NCI-H460 (cell line): ENCODE data around the gene ATL2. TPM values are rescaled to one million over a fixed set of nuclear protein-coding genes. Genes with fewer than 3 reads are reported as not detected.
"Not testable (repeated sequence)": the region's sequence is repeated elsewhere in the genome, so short reads cannot be mapped to it uniquely, and the experiment has no call there.

Experiments used
- DNase-seq: peaks from one replicate; pipeline ENCODE4 v3.0.0-alpha.2; 2016; ENCODE audit warnings: low read depth; ENCODE audit errors: extremely low read depth
- total RNA-seq: library from RNA; depleted of rRNA; stranded (reverse); fragments of >200 nt; shearing (Covaris generic); gene quantifications from 2 replicates; pipeline ENCODE4 v1.2.3, GENCODE V29; 2014

The ATL2 gene
- total RNA-seq, 1 experiment from 2014 or later, result 138 TPM

DNA sequence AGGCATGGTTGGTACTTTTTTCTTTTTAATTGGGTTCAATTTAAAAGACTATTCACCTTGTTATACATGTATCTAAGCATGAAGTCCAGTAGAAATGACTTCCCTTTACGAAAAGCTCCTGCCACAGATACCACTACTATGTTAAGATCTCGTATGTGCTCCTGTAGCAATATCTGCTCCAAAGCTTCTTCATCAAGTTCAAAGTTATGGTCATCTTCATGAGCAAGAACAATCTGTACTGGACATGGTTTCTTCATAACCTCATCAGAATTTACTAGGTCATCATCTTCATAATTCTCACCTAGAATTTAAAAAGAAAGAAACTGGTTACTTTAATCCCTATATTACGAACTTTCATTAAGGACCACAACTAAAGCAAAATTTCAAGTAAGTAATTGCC, 33.9 kb downstream of the ATL2 start:
- DNase-seq, result no peak

DNA sequence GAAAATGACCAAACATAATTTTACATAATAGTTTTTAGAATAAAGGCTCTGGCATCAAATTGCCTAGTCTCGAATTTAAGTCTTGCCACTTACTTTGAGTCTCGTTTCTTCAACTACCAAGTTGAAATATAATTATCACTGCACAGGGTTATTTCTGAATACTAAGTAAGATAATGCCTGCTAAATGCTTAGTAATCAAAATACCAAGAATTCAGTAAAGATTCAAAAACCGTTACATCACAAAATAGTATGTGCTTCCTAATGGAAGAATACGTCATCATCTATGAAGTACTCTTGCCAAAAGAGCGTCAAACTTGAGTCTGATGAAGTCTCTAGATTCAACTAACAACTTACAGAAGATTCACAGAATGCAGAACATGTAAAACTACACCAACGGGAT, 40.5 kb downstream of the ATL2 start:
- no peak for DNase-seq

DNA sequence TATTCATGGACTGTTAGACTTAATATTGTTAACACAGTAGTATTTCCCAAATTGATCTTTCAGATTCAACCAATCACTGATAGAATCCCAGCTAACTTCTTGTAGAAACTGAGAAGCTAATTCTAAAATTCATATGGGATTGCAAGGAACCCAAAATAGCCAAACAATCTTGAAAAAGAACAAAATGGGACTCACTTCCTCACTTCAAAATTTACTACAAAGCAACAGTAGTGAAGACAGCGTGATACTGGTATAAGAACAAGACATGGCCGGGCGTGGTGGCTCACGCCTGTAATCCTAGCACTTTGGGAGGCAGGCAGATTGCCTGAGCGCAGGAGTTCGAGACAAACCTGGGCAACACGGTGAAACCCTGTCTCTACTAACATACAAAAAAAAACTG, 46.3 kb downstream of the ATL2 start:
- no peak for DNase-seq

DNA sequence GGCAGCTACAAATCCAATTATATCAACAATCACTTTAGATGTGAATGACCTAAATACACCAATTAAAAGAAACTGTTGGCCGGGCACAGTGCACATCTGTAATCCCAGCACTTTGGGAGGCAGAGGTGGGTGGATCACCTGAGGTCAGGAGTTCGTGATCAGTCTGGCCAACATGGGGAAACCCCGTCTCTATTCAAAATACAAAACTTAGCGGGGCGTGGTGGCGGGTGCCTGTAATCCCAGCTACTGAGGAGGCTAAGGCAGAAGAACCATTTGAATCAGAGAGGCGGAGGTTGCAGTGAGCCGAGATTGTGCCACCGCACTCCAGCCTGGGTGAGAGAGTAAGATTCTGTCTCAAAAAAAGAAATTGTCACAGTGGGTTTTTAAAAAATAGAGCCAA, 49.5 kb downstream of the ATL2 start:
- DNase-seq, result no peak

DNA sequence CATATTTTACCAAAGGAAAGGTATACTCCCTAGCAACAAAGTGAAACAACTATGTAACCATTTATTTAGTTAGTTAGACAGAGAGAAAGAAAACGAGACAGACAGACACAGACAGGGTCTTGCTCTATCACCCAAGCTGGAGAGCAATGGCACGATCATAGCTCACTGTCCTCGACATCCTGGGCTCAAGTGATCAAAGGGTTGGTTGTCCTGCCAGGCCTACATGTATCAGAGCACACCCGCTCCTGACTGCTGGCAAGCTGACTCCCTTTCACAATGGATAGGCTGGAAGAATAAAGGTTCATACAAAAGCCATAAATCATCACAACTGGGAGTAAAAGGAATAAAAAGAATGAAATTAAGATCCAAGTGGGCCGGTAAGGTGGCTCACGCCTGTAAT, 53.5 kb downstream of the ATL2 start:
- no peak for DNase-seq

DNA sequence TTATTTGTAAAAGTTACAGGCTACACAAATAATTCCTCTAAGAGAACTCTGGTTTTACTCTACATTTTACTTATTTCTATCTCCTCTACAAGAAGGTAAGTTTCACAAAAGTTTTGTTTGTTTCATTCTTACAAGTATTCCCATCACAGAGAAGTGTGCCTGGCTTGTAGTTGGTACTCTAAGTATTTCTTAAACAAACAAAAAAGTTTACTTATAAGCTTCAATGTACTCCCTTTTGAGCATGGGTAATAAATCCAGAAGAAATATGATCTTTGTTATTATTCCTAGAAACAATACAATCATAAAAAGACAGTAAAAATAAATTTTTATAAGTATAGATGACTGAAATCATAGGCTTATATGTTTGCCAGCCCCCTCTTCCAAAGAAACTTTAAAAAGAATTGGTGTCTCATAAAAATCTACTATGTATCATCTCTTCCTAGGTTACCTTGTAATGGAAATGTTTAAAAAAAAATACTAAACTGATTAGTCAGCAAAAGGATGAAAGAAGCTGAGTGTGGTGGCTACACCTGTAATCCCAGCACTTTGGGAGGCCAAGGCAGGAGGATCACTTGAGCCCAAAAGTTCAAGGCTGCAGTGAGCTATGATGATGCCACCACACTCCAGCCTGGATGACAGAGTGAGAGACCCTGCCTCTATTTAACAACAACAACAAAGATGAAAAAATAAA, 54.7 kb downstream of the ATL2 start:
- no peak for DNase-seq

DNA sequence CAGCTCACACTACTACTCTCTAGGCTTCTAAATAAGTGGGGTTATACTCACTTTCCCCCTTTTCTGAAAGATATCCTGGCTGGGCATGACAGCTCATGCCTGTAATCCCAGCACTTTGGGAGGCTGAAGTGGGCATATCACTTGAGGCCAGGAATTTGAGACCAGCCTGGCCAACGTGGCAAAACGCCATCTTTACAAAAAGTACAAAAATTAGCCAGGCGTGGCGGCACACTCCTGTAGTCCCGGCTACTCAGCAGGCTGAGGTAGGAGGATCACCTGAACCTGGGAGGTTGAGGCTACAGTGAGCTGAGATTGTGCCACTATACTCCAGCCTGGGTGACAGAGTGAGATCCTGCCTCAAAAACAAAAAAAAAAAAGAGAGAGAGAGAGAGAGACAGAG, 57.8 kb downstream of the ATL2 start:
- DNase-seq, result not testable (repeated sequence)

DNA sequence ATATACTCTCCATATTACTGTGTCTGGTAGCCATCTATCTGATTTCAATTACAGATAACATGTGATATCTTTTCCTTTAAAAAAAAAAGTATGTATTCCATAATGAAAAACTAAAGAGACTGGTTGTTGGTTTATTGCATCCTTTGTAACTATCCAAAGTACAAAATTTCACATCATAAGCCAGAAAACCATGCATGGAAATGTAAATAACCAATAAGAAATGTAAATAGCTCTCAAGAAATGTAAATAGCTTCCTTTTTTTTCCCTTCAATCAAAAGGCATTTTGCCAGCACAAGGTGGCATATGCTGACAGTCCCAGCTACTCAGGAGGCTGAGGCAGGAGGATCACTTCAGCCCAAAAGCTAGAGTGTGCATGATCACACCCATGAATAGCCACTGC, 59.3 kb downstream of the ATL2 start:
- DNase-seq, result no peak

DNA sequence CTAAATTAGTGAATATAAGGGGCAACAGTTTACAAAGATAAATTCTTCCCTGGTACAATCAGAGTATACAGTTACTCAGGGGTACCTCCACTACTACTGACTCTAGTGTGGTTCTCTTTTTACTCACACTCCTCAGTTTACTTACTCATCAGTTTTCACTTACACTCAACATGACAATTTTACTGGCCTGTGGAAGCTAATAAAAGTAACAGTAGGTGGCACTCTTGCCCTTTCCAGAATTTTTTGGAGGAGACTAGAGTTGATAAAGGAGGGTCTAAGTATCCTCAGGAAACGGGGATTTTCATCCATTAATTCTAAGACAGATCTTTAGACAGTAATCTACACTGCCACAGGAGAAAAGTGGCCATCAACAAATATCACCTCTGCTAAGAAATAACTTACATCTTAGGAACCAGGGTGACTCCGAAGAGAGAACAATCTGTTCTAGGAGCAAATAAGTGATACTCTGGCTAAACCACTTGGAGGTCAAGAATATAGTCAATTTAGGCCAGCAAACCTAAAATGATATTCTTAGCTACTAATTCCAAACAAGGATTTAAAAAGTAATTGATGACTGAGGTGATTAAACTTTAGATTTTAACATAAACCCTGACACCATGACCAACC, 61.3 kb downstream of the ATL2 start:
- peak; percentile 78 for DNase-seq

DNA sequence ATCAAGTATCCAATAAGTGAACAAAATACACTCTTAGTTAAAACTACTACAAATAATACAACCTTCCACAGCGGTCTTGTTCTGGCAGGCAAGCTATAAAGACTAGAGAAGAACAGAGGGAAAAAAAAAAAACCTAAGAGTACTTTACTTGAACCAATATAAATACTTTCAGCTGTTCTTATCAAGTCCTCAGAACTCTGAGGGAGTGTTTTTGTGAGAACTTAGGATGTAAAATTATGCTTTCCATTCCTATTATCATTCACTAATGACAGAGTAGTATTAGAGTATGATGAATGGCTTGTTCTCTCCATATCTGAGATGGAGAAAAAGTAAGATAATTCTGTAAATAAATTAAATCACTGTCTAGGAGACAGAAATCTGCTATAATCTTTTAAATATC, 68.3 kb downstream of the ATL2 start:
- no peak for DNase-seq

DNA sequence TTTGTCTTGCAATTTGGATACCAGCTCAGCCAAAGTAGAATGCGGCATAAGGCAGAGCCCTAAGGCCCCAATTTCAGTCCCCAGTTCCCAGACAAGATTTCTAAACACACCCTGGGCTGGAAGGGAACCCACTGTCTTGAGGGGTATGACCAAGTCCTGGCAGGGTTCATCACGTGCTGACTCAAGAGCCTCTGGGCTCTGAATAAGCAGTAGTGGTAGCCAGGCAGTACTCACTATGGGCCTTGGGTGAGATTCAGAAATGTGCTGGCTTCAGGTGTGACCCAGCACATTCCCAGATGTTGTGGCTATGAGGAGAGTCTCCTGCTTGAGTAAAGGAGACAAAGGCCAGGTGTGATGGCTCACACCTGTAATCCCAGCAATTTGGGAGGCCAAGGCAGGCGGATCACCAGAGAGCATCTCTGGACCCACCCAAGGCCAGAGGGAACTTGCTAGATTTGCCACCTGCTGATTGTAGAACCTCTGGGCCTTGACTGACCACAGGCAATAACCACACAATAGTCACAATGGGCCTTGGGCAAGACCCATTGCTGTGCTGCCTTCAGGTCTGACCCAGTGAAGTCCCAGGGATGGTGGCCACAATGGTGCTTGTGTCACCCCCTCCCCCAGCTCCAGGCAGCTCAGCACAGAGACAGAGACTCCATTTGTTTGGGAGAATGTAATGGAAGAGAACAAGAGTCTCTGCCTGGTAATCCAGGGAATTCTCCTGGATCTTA, 74.9 kb downstream of the ATL2 start:
- DNase-seq, result no peak

DNA sequence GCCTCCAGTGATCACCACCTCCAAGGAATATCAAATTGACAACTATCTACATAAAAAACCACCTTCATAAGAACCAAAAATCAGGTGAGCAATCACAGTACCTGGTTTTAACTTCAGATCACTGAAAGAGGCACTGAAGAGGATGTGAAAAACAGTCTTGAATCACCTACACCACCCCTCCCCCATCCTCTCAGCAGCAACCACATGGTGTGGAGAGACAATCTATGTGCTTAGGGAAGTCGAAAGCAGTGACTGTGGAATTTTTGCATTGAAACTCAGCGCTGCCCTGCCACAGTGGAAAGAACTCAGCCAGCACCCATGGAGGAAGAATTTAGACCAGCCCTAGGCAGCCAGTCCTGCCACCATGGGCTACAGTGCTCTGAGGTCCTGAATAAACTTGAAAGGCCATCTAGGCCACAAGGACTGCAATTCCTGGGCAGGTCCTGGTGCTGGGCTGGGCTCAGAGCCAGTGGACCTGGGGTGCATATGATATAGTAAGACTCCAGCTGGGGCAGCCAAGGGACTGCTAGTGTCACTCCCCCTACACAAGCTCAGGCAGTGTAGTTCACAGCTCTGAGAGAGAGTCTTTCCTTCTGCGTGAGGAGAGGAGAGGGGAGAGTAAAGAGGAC, 75.6 kb downstream of the ATL2 start:
- DNase-seq, result no peak

DNA sequence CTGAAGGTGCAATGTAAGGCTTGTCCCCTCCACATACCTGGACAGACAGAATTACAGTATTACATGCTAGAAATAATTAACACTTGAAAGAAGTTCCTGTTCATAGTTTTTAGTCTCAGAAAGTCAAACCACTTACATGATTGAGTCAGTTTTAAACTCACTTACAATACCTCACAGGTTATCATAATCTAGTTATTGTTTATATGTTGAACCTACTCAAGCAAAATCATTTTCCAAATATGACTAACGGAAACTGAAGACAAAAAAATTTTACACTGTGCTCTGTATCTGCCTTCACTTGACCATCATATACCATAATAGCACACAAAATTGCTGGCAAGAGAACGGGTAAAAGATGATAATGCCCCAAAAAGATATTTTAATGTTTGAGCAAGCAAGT, 78.5 kb downstream of the ATL2 start:
- no peak for DNase-seq

DNA sequence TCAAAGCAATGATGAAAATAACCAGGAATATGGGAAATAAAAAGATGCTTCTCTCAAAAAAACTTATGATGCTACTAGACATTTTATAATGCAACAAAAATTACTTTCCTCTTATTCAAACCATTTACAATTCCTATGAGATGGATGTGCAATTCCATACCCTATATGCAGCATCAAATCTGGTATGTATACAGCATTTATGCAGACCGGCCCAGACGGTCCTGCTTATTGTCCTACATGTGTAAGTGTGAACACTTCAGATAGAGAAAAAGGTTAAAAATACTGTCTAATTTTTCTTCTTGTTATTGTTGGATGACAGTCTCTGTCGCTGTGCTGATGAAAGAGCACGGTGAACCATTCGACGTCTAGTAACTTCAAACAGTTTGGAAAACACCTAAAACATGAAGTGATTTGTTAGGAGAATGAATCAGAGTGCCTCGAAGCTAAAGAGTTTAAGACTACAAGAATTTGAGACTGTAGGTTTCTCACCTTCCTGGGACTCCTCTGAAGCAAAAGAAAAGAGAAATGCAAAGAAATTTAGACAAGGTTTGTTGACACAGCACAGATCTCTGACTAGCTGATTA, 80.8 kb downstream of the ATL2 start:
- DNase-seq, result no peak

DNA sequence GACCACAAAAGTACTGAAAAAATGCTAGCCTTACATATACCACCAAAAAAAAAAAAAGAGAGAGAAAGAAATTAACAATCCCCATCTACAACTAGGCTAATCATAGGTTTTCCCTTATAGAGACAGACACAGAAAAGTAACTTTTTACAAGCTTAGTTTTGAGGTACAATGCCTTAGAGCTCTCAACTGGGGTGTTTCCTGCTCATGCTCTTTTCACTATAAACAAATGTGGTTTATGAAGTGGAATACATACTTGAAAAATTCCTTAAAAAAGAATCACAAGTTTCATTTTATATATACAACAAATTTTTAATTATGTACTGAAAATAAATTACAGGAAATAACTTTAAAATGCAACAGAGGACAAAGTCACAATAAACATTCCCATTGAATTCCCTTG, 82.5 kb downstream of the ATL2 start:
- no peak for DNase-seq

DNA sequence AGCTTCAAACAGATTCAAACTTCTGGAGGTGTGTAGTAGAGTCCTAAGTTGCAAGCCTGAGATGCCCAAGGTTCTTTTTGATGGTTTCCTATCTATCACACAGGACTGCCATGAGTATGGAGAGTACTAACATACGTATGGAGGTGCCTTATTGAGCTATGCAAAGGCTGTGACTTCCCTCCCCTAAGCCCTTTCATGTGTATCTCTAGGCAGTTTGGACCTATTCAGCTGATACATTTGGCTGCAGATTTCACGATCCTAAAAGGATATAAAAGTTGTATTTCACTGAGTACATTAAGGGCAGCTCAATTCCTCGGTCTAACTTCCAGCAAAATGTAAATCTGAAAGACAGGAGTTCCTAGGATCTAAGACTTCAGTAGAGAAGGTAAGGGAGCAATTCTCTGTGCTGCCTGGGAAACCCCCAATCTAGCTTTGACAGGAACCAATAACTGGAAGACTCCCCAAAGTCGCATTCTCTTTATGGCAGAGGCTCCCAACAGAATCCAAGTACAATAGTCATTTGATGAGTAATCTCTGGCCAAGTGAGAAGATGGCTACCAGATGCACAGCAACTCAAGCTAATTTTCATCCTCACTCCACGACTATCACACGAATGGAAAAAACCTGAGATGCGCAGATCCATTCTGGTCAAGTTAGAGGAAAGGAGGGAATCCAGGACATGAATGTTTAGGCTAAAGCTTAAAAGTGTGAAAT, 83.8 kb downstream of the ATL2 start:
- DNase-seq, result no peak

DNA sequence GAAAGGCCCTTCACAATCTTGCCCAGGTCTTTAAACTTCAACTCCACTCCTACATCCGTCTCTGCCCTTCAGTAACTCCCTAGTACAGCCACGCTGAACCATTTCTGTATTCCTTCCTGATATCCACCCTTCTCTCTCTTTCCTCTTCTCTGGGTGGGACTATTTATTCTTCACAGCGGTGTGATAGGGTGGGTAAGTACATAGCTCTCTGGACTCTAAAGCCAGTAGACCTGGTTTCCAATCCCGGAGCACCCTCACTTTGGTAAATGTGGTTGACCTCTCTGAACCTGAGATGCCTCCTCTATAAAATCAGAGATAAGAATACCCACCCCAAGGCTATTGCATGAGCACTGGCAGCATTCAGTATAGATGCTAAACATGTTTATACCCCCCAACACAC, 86.7 kb downstream of the ATL2 start:
- no peak for DNase-seq

DNA sequence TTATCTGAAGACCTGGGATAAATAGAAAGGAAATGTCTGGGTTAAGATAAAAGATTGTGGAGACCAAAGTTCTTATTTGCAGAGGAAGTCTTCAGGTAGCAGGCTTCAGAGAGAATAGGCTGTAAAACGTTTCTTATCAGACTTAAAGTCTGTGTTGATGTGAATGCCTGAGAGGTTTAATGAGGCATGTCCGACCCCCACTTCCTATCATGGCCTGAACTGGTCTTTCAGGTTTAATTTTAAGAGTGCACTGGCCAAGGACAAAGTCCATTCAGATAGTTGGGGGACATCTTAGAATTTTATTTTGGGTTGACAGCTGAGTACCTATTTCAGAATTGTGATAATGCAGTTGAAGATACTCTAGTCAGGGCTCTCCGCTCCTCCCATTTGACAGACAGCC, 92.1 kb downstream of the ATL2 start:
- no peak for DNase-seq

DNA sequence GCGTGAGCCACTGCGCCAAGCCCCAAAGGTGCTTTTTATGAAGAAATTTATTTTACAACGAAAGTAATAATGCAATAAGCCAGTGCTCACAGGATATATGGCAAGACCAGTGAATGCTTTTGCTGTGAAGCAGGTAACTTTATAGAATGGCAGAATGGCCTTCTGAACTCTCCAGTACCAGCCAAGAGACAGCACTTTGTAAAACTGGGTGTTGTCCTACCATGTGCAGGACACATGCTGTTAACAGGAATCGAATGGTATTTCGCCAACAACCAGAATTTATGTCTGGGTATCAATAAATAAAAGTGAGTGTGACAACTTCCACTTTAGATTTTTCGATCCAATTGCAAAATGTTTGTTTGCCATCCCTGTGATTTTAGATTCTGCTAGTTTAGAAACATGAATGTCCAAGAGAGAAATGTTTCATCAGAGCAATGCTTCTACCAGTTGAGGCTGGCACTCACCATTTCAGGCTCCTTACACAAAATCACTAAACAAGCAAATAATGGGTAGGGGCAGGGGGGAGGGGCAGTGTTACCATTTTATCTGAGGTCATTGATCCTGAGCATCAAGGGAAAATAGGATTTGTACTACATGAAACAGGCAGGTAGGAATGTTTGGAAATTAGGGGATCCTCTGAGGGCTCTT, 95.9 kb downstream of the ATL2 start:
- no peak for DNase-seq

DNA sequence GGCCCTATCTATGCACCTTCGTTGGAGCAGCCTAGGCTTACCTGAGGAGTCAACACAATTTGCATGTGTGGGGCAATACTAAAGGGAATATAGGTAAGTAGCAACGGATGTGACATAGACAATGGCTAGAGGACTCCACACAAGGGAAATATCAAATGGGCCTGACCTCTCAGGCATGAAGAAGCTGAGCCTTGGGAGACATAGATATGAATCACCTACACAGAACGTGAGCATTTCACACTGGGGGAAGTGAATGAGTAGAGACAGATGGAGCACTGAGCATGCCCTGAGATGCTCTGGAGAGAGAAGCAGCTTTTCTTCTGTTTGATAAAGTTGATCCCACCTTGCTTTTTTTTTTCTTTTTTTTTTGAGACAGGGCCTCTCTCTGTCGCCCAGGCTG, 97.9 kb downstream of the ATL2 start:
- DNase-seq, result no peak
